Upper lobe of left lung (tissue), 6 donors: ENCODE results near the gene NFKBIL1. TPM values are rescaled to one million over a fixed set of nuclear protein-coding genes. Genes with fewer than 3 reads are reported as not detected.

Experiments
- ATAC-seq, 2 donors: fragments of 200-7000 bp; cut with Tn5 transposase; one replicate each; pipeline ENCODE4 v1.9.1; 2022; ENCODE audit warnings: mild to moderate bottlenecking in 2 of 2, moderate library complexity in 2 of 2; ENCODE audit not compliant: low FRiP score in 2 of 2
- DNase-seq, 2 donors: peaks; one replicate each; pipeline ENCODE4 v3.0.0-alpha.2; 2019 to 2020
- H3K27ac ChIP-seq, 4 donors: fragments of 200-600 bp; sonication (generic); one replicate each; pipeline ENCODE4 v1.5.1; 2016 to 2019
- H3K27me3 ChIP-seq, 4 donors: fragments of 200-600 bp; sonication (generic); one replicate each; pipeline ENCODE4 v1.5.1; 2017 to 2019
- H3K36me3 ChIP-seq, 4 donors: fragments of 200-600 bp; sonication (generic); one replicate each; pipeline ENCODE4 v1.5.1; 2016 to 2019
- H3K4me1 ChIP-seq, 4 donors: fragments of 200-600 bp; sonication (generic); one replicate each; pipeline ENCODE4 v1.5.1; 2018 to 2019
- H3K4me3 ChIP-seq, 4 donors: fragments of 200-600 bp; sonication (generic); one replicate each; pipeline ENCODE4 v1.5.1; 2017 to 2019; ENCODE audit warnings: mild to moderate bottlenecking in 2 of 4, moderate library complexity in 1 of 4
- H3K9me3 ChIP-seq, 4 donors: fragments of 200-600 bp; sonication (generic); one replicate each; pipeline ENCODE4 v1.5.1; 2018 to 2019
- EP300 ChIP-seq, 4 donors: sonication (generic); formaldehyde crosslinking; IDR thresholded peaks; one replicate each; pipeline ENCODE4 v1.5.1; 2017; ENCODE audit warnings: antibody characterized with exemption in 4 of 4, control low read depth in 2 of 4
- POLR2A ChIP-seq, 4 donors: fragments of 450-650 bp; IDR thresholded peaks; one replicate each; pipeline ENCODE4 v1.5.1; 2016 to 2017; ENCODE audit warnings: antibody characterized with exemption in 4 of 4, mild to moderate bottlenecking in 2 of 4
- POLR2AphosphoS5 ChIP-seq, 2 donors: sonication (generic); formaldehyde crosslinking; IDR thresholded peaks; one replicate each; pipeline ENCODE4 v1.5.1; 2017; ENCODE audit warnings: antibody characterized with exemption in 2 of 2
- WGBS, 2 donors: methylation state at CpG; one replicate each; pipeline ENCODE4 v1.1.5; 2017 to 2018; 5-methylcytosine and 5-hydroxymethylcytosine counted together
- total RNA-seq, 6 donors: library from RNA; depleted of rRNA in 4 of 6; stranded (reverse); fragments of >200 nt in 4 of 6; gene quantifications; one replicate each; pipeline versions ENCODE4 v1.1.0 to v1.2.1, GENCODE V29; 2016 to 2021
- TF ChIP-seq, protein P1 (sequence below), 6 experiments: fragments of 450-650 bp in 4 of 6; fragments of 200-600 bp in 2 of 6; sonication (generic) in 2 of 6; IDR thresholded peaks; one replicate each; pipeline ENCODE4 v1.5.1; 2016 to 2019; ENCODE audit warnings: antibody characterized with exemption in 6 of 6
- donor health status: DM: no; HTN: no; CAD: no; lungs with moderate emphysema.
- donor health status: DM: no; HTN: yes; CAD: no; lungs with severe emphysema.

Gene NFKBIL1
- total RNA-seq, 6 donors from 2014 or later = 18.2 to 45.1 (median 23.8) TPM

DNA sequence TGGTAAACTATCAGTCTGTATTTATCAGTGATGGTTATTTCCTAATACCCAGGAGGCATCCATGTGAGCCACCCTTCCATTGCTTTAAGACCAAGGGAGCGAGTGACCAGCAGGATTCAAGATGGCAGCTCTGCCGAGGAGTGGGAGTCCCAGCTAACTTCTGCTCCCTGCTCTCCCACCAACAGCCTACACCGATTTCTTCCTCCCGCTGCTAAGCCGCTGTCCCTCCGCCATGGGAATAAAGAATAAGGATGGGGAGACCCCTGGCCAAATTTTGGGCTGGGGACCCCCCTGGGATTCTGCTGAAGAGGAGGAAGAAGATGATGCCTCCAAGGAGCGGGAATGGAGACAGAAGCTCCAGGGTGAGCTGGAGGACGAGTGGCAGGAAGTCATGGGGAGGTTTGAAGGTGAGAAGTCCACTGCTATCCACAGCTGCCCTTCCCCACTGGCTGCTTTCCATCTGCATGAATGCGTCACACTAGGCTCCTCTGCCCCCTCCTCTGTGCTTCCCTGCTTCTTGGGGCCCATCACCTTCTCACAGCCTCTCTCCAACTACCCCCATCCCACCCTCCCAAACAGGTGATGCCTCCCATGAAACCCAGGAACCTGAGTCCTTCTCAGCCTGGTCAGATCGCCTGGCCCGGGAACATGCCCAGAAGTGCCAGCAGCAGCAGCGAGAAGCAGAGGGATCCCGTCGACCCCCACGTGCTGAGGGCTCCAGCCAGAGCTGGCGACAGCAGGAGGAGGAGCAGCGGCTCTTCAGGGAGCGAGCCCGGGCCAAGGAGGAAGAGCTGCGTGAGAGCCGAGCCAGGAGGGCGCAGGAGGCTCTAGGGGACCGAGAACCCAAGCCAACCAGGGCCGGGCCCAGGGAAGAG is 10.3 kb downstream of the NFKBIL1 start:
- Histone ChIP-seq H3K27me3 (no peaks in the 10 kb centered on the region), H3K4me3 (no peak overlapping the region), H3K4me1 (peaks cover 37 to 42% (median 39%) of the 10 kb centered on the region in 4 donors), H3K36me3 (peaks cover 0 to 46% (median 20%) of the 10 kb centered on the region in 4 donors), H3K27ac (peak overlapping the region; percentile 80 to 90 (median 82)), H3K9me3 (no peaks in the 10 kb centered on the region)
- WGBS, 2 donors = 70 to 78% methylated on average over 23 to 24 of the region's 24 CpGs
- DNase-seq (peak in 1 of 2 donors; percentile 51), ATAC-seq (no peak)
- TF ChIP-seq POLR2A (IDR thresholded peaks at IDR 0.05) (no peak), POLR2AphosphoS5 (IDR thresholded peaks at IDR 0.05) (no peak), EP300 (IDR thresholded peaks at IDR 0.05) (no peak)
- TF ChIP-seq, protein P1, sequence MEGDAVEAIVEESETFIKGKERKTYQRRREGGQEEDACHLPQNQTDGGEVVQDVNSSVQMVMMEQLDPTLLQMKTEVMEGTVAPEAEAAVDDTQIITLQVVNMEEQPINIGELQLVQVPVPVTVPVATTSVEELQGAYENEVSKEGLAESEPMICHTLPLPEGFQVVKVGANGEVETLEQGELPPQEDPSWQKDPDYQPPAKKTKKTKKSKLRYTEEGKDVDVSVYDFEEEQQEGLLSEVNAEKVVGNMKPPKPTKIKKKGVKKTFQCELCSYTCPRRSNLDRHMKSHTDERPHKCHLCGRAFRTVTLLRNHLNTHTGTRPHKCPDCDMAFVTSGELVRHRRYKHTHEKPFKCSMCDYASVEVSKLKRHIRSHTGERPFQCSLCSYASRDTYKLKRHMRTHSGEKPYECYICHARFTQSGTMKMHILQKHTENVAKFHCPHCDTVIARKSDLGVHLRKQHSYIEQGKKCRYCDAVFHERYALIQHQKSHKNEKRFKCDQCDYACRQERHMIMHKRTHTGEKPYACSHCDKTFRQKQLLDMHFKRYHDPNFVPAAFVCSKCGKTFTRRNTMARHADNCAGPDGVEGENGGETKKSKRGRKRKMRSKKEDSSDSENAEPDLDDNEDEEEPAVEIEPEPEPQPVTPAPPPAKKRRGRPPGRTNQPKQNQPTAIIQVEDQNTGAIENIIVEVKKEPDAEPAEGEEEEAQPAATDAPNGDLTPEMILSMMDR (IDR thresholded peaks at IDR 0.05) = no peak

DNA sequence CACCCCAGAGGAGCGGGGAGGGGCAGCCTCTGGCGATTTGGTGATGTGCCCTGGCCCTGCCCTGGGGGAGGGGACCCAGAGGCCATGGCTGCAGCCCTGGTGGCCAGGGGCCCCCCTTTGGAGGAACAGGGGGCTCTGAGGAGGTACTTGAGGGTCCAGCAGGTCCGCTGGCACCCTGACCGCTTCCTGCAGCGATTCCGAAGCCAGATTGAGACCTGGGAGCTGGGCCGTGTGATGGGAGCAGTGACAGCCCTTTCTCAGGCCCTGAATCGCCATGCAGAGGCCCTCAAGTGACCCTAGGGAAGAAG is 10.9 kb downstream of the NFKBIL1 start:
- WGBS, 2 donors = 84 to 88% methylated on average over 7 to 8 of the region's 8 CpGs
- H3K4me3 ChIP-seq = peak overlapping the region in 2 of 4 donors; percentile 8 to 11
- peak overlapping the region; percentile 80 to 90 (median 82) for H3K27ac ChIP-seq
- ATAC-seq (peak in 1 of 2 donors; percentile 34), DNase-seq (no peak)
- H3K9me3 ChIP-seq = no peaks in the 10 kb centered on the region
- H3K4me1 ChIP-seq = peaks cover 37 to 42% (median 39%) of the 10 kb centered on the region in 4 donors
- H3K27me3 ChIP-seq = no peaks in the 10 kb centered on the region
- H3K36me3 ChIP-seq = peaks cover 0 to 43% (median 20%) of the 10 kb centered on the region in 4 donors
- no peak for TF ChIP-seq POLR2A (IDR thresholded peaks at IDR 0.05)
- TF ChIP-seq, protein P1 (IDR thresholded peaks at IDR 0.05) = no peak
- TF ChIP-seq POLR2AphosphoS5 (IDR thresholded peaks at IDR 0.05) = no peak
- TF ChIP-seq EP300 (IDR thresholded peaks at IDR 0.05) = no peak

DNA sequence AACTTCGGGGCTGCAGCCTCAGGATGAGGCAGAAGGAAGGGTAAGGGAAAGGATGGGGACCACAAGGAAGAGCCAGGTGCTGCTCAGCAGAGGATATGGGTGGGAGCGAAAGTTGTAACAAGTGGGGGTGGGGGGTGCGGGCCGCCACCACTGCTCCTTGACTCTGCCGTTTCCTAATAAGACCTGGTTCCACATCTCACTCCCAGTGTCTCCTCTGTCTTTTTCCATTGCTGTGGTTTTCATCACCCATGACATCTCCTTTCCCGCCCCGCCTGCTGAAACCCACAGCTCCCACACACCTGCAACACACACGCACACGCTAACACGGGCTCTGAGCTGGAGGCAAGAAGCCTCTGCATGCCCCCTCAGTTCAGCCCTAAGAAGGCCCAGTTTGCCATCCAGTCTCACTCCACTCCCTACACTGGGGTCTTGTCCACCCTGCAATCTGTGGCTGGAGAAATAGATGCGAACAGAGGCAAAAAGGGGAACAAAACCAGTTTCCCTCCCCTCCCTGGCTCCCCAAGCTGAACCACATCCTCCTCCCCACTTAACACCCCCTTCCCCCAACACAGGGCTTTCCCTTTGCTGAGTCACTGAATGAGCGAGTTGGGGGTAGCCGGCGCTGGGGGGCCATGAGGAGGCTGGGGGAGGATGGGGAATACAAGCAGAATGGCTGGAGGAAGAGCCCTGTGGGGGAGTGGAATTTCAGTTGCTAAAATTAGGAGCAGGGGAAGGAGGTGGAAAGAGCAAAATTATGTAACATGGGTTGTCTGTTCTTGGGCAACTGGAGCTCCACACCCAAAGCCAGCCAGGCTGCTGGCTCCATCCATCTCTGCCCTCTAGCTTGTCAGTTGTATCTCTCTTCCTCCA is 11.5 kb downstream of the NFKBIL1 start:
- Histone ChIP-seq H3K4me1 (peaks cover 37 to 42% (median 39%) of the 10 kb centered on the region in 4 donors), H3K27me3 (no peaks in the 10 kb centered on the region), H3K27ac (peak overlapping the region; percentile 80 to 90 (median 82))

DNA sequence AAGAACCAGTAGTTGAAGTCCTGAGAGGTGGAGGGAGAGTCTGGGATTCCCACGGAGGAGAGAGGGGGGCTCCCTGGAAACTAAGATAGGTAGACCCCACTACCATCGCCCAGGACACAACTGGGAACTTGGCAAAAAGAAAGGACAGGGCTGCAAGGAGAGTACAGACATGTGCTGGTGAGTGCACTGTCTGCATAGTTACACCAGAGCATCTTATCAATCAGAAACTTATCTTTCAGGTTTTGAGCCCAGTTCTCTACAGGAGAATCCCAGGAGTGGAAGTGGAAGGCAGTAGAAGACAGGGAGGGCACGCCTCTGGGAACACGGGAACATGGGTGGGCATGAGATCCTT is 12.2 kb downstream of the NFKBIL1 start:
- H3K36me3 ChIP-seq = peaks cover 0 to 31% (median 18%) of the 10 kb centered on the region in 4 donors
- no peak overlapping the region for H3K4me3 ChIP-seq
- ATAC-seq (no peak), DNase-seq (no peak)
- peak overlapping the region; percentile 80 to 90 (median 82) for H3K27ac ChIP-seq
- TF ChIP-seq POLR2AphosphoS5 (IDR thresholded peaks at IDR 0.05) = no peak
- no peak for TF ChIP-seq POLR2A (IDR thresholded peaks at IDR 0.05)
- no peak for TF ChIP-seq EP300 (IDR thresholded peaks at IDR 0.05)
- TF ChIP-seq, protein P1 (IDR thresholded peaks at IDR 0.05) = no peak
- no peaks in the 10 kb centered on the region for H3K27me3 ChIP-seq
- WGBS, 2 donors = 45 to 60% methylated on average over 4 of the region's 4 CpGs
- H3K9me3 ChIP-seq = no peaks in the 10 kb centered on the region
- H3K4me1 ChIP-seq = peaks cover 37 to 42% (median 39%) of the 10 kb centered on the region in 4 donors

More for the DNA sequence above, 11.5 kb downstream of the NFKBIL1 start:
- 60 to 74% methylated on average over 14 of the region's 14 CpGs for WGBS, 2 donors
- Histone ChIP-seq H3K4me3 (peak overlapping the region in 2 of 4 donors; percentile 8 to 11), H3K36me3 (peaks cover 0 to 37% (median 18%) of the 10 kb centered on the region in 4 donors), H3K9me3 (no peaks in the 10 kb centered on the region)
- ATAC-seq (peak; percentile 77 to 84), DNase-seq (peak in 1 of 2 donors; percentile 62)
- no peak for TF ChIP-seq EP300 (IDR thresholded peaks at IDR 0.05)
- no peak for TF ChIP-seq POLR2A (IDR thresholded peaks at IDR 0.05)
- TF ChIP-seq POLR2AphosphoS5 (IDR thresholded peaks at IDR 0.05) = no peak
- TF ChIP-seq, protein P1 (IDR thresholded peaks at IDR 0.05) = no peak
